IMR-90 (cell line): ENCODE data around the gene LCE2B. TPM values are rescaled to one million over a fixed set of nuclear protein-coding genes. Genes with fewer than 3 reads are reported as not detected.

ENCODE experiments used
- polyA plus RNA-seq, 3 experiments: library from polyadenylated mRNA; depleted of rRNA; stranded (reverse); fragments of >200 nt; gene quantifications; 2 replicates each; pipeline ENCODE4 v1.2.3, GENCODE V29; 2012; ENCODE audit warnings: low replicate concordance in 1 of 3
- total RNA-seq: library from RNA; depleted of rRNA; stranded (reverse); fragments of >200 nt; gene quantifications from 2 replicates; pipeline ENCODE4 v1.2.3, GENCODE V29; 2012; rRNA removed

Gene LCE2B
- total and polyA plus RNA-seq, 2 of the 4 experiments (the other 2 are of a cell fraction): not detected

Other genes starting within 250 kb of the LCE2B start
- gene LCE5A, start 175.3 kb upstream of the LCE2B start, total RNA-seq: not detected in 2 replicates
- not detected in 2 replicates for gene LCE5A, start 175.3 kb upstream of the LCE2B start, polyA plus RNA-seq (2012; rRNA removed)
- gene CRCT1, start 171.6 kb upstream of the LCE2B start, total RNA-seq: not detected in 2 replicates
- gene CRCT1, start 171.6 kb upstream of the LCE2B start, polyA plus RNA-seq (2012; rRNA removed): not detected in 2 replicates
- gene LCE3E, start 119.3 kb upstream of the LCE2B start, total RNA-seq: not detected in 2 replicates
- not detected in 2 replicates for gene LCE3E, start 119.3 kb upstream of the LCE2B start, polyA plus RNA-seq (2012; rRNA removed)
- gene LCE3D, start 105.6 kb upstream of the LCE2B start, total RNA-seq: not detected in 2 replicates
- not detected in 2 replicates for gene LCE3D, start 105.6 kb upstream of the LCE2B start, polyA plus RNA-seq (2012; rRNA removed)
- not detected in 2 replicates for gene LCE3C, start 85.9 kb upstream of the LCE2B start, total RNA-seq
- gene LCE3C, start 85.9 kb upstream of the LCE2B start, polyA plus RNA-seq (2012; rRNA removed): not detected in 2 replicates
- not detected in 2 replicates for gene LCE3B, start 72.3 kb upstream of the LCE2B start, total RNA-seq
- gene LCE3B, start 72.3 kb upstream of the LCE2B start, polyA plus RNA-seq (2012; rRNA removed): not detected in 2 replicates
- not detected in 2 replicates for gene LCE3A, start 63.0 kb upstream of the LCE2B start, total RNA-seq
- gene LCE3A, start 63.0 kb upstream of the LCE2B start, polyA plus RNA-seq (2012; rRNA removed): not detected in 2 replicates
- gene LCE2D, start 22.7 kb upstream of the LCE2B start, total RNA-seq: not detected in 2 replicates
- gene LCE2D, start 22.7 kb upstream of the LCE2B start, polyA plus RNA-seq (2012; rRNA removed): not detected in 2 replicates
- not detected in 2 replicates for gene LCE2C, start 10.8 kb upstream of the LCE2B start, total RNA-seq
- not detected in 2 replicates for gene LCE2C, start 10.8 kb upstream of the LCE2B start, polyA plus RNA-seq (2012; rRNA removed)
- not detected in 2 replicates for gene LCE2A, start 12.2 kb downstream of the LCE2B start, total RNA-seq
- gene LCE2A, start 12.2 kb downstream of the LCE2B start, polyA plus RNA-seq (2012; rRNA removed): 0.24 and 0.50 TPM in 2 replicates
- not detected in 2 replicates for gene LCE4A, start 22.0 kb downstream of the LCE2B start, total RNA-seq
- not detected in 2 replicates for gene LCE4A, start 22.0 kb downstream of the LCE2B start, polyA plus RNA-seq (2012; rRNA removed)
- not detected in 2 replicates for gene KPRP, start 71.9 kb downstream of the LCE2B start, total RNA-seq
- gene KPRP, start 71.9 kb downstream of the LCE2B start, polyA plus RNA-seq (2012; rRNA removed): not detected in 2 replicates
- not detected in 2 replicates for gene LCE1F, start 89.0 kb downstream of the LCE2B start, total RNA-seq
- gene LCE1F, start 89.0 kb downstream of the LCE2B start, polyA plus RNA-seq (2012; rRNA removed): not detected in 2 replicates
- not detected in 2 replicates for gene LCE1E, start 100.1 kb downstream of the LCE2B start, total RNA-seq
- gene LCE1E, start 100.1 kb downstream of the LCE2B start, polyA plus RNA-seq (2012; rRNA removed): not detected in 2 replicates
- gene LCE1D, start 110.6 kb downstream of the LCE2B start, total RNA-seq: not detected in 2 replicates
- not detected in 2 replicates for gene LCE1D, start 110.6 kb downstream of the LCE2B start, polyA plus RNA-seq (2012; rRNA removed)
- not detected in 2 replicates for gene LCE1C, start 120.5 kb downstream of the LCE2B start, total RNA-seq
- not detected in 2 replicates for gene LCE1C, start 120.5 kb downstream of the LCE2B start, polyA plus RNA-seq (2012; rRNA removed)
- not detected in 2 replicates for gene LCE1B, start 125.8 kb downstream of the LCE2B start, total RNA-seq
- gene LCE1B, start 125.8 kb downstream of the LCE2B start, polyA plus RNA-seq (2012; rRNA removed): not detected in 2 replicates
- gene LCE1A, start 141.3 kb downstream of the LCE2B start, total RNA-seq: not detected in 2 replicates
- gene LCE1A, start 141.3 kb downstream of the LCE2B start, polyA plus RNA-seq (2012; rRNA removed): not detected in 2 replicates
- not detected in 2 replicates for gene LCE6A, start 156.7 kb downstream of the LCE2B start, total RNA-seq
- gene LCE6A, start 156.7 kb downstream of the LCE2B start, polyA plus RNA-seq (2012; rRNA removed): not detected in 2 replicates
- not detected in 2 replicates for gene LCE7A, start 173.9 kb downstream of the LCE2B start, total RNA-seq
- not detected in 2 replicates for gene LCE7A, start 173.9 kb downstream of the LCE2B start, polyA plus RNA-seq (2012; rRNA removed)
- gene SMCP, start 192.2 kb downstream of the LCE2B start, total RNA-seq: not detected in 2 replicates
- not detected in 2 replicates for gene SMCP, start 192.2 kb downstream of the LCE2B start, polyA plus RNA-seq (2012; rRNA removed)
- not detected in 2 replicates for gene IVL, start 222.4 kb downstream of the LCE2B start, total RNA-seq
- not detected in 2 replicates for gene IVL, start 222.4 kb downstream of the LCE2B start, polyA plus RNA-seq (2012; rRNA removed)